MCF 10A (cell line): Measurements from ENCODE around the gene PPCDC. TPM values are rescaled to one million over a fixed set of nuclear protein-coding genes. Genes with fewer than 3 reads are reported as not detected.

ENCODE experiments used
- BruUV-seq: library from RNA; stranded (reverse); fragments of 400-500 nt; replicated peaks from 2 replicates; lab custom pipeline; 2021; lab: Mats Ljungman, UMichigan
- CTCF ChIA-PET: fragments of 300-600 bp; sonication (Branson Sonifier 250); formaldehyde crosslinking; extraction: SDS; loops from one replicate; lab custom pipeline; 2021; ENCODE audit warnings: antibody characterized with exemption, inconsistent platforms; lab: Yijun Ruan, JAX
- POLR2A ChIA-PET: fragments of 300-600, 350-650 bp; sonication (Branson Sonifier 250); formaldehyde crosslinking; extraction: SDS; loops from one replicate; lab custom pipeline; 2020; ENCODE audit warnings: antibody characterized with exemption, inconsistent platforms; lab: Yijun Ruan, JAX
- DNase-seq: peaks from one replicate; pipeline ENCODE4 v3.0.0-alpha.2; 2018; ENCODE audit not compliant: unreplicated experiment
- H3K27ac Mint-ChIP-seq: one replicate; pipeline ENCODE4 v1.8.0; 2022; ENCODE audit warnings: mild to moderate bottlenecking, low read depth, mixed read lengths; ENCODE audit not compliant: unreplicated experiment
- H3K27me3 Mint-ChIP-seq: one replicate; pipeline ENCODE4 v1.8.0; 2022; ENCODE audit warnings: mixed read lengths; ENCODE audit not compliant: insufficient read depth, unreplicated experiment
- H3K36me3 Mint-ChIP-seq: one replicate; pipeline ENCODE4 v1.8.0; 2022; ENCODE audit warnings: mild to moderate bottlenecking, moderate library complexity, mixed read lengths; ENCODE audit not compliant: insufficient read depth, unreplicated experiment
- H3K4me1 Mint-ChIP-seq: one replicate; pipeline ENCODE4 v1.8.0; 2022; ENCODE audit warnings: mixed read lengths; ENCODE audit not compliant: insufficient read depth, unreplicated experiment
- H3K4me3 Mint-ChIP-seq: one replicate; pipeline ENCODE4 v1.8.0; 2022; ENCODE audit warnings: mild to moderate bottlenecking, moderate library complexity, mixed read lengths; ENCODE audit not compliant: unreplicated experiment
- H3K9me3 Mint-ChIP-seq: one replicate; pipeline ENCODE4 v1.8.0; 2022; ENCODE audit warnings: mixed read lengths; ENCODE audit not compliant: unreplicated experiment
- intact Hi-C: fragments of 100-400 bp; cut with micrococcal nuclease; formaldehyde crosslinking; loops from 2 replicates; pipeline ENCODE4 v1.14.1; 2022
- total RNA-seq: library from RNA; stranded (reverse); gene quantifications from 2 replicates; pipeline ENCODE4 v1.2.3, GENCODE V29; 2022
- TF ChIP-seq, protein P1 (sequence below): fragments of 200-600 bp; IDR thresholded peaks from one replicate; pipeline ENCODE4 v1.8.0; 2022; ENCODE audit warnings: antibody characterized with exemption, mild to moderate bottlenecking; ENCODE audit not compliant: unreplicated experiment

The PPCDC gene
- total RNA-seq, 1 experiment from 2014 or later: 25.1 TPM

GRCh38 chr15:75048394-75048793 is 25.0 kb downstream of the PPCDC start:
- no peak overlapping the region for H3K4me3 Mint-ChIP-seq
- no peaks in the 10 kb centered on the region for H3K27me3 Mint-ChIP-seq
- DNase-seq: no peak
- H3K9me3 Mint-ChIP-seq: no peaks in the 10 kb centered on the region
- intact Hi-C loops: no loop called here
- H3K4me1 Mint-ChIP-seq: peaks cover 4% of the 10 kb centered on the region
- H3K36me3 Mint-ChIP-seq: no peaks in the 10 kb centered on the region
- CTCF ChIA-PET: interaction anchor here (0.6 to 1.4 kb wide), 2 partner anchors 10 to 226 kb away, joined by 3 to 4 read pairs; no protein-coding TSS in a partner anchor
- no peak overlapping the region for H3K27ac Mint-ChIP-seq
- POLR2A ChIA-PET: no interaction called here
- no TSS peak for BruUV-seq
- TF ChIP-seq, protein P1, sequence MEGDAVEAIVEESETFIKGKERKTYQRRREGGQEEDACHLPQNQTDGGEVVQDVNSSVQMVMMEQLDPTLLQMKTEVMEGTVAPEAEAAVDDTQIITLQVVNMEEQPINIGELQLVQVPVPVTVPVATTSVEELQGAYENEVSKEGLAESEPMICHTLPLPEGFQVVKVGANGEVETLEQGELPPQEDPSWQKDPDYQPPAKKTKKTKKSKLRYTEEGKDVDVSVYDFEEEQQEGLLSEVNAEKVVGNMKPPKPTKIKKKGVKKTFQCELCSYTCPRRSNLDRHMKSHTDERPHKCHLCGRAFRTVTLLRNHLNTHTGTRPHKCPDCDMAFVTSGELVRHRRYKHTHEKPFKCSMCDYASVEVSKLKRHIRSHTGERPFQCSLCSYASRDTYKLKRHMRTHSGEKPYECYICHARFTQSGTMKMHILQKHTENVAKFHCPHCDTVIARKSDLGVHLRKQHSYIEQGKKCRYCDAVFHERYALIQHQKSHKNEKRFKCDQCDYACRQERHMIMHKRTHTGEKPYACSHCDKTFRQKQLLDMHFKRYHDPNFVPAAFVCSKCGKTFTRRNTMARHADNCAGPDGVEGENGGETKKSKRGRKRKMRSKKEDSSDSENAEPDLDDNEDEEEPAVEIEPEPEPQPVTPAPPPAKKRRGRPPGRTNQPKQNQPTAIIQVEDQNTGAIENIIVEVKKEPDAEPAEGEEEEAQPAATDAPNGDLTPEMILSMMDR: no peak

GRCh38 chr15:75049392-75049791 is 26.0 kb downstream of the PPCDC start:
- POLR2A ChIA-PET: interaction anchor here (1.2 kb wide), 1 partner anchor 152 kb away, joined by 4 read pairs; the partner anchor contains the start of gene C15orf39
- TF ChIP-seq, protein P1: no peak
- intact Hi-C loops: no loop called here
- Mint-ChIP-seq H3K4me3 (no peak overlapping the region), H3K4me1 (no peaks in the 10 kb centered on the region), H3K36me3 (no peaks in the 10 kb centered on the region), H3K9me3 (no peaks in the 10 kb centered on the region), H3K27ac (no peak overlapping the region), H3K27me3 (no peaks in the 10 kb centered on the region)
- CTCF ChIA-PET: interaction anchor here (0.7 to 1.4 kb wide), 3 partner anchors 20 to 225 kb away, joined by 3 to 4 read pairs (median 3); no protein-coding TSS in a partner anchor
- DNase-seq: no peak
- no TSS peak for BruUV-seq

- BruUV-seq: no TSS peak
- intact Hi-C loops: no loop called here
- no peak overlapping the region for H3K4me3 Mint-ChIP-seq
- H3K36me3 Mint-ChIP-seq: no peaks in the 10 kb centered on the region
- TF ChIP-seq, protein P1: no peak
- ChIA-PET CTCF (interaction anchor here (0.5 to 1.1 kb wide), 3 partner anchors 17 to 170 kb away, joined by 3 to 4 read pairs (median 3); partner anchors contain the start of gene C15orf39), POLR2A (interaction anchor here (1.0 to 1.2 kb wide), 2 partner anchors 27 to 151 kb away, joined by 4 read pairs; partner anchors contain the start of genes C15orf39 and PPCDC)
- H3K27ac Mint-ChIP-seq: no peak overlapping the region
- DNase-seq: no peak
- H3K9me3 Mint-ChIP-seq: no peaks in the 10 kb centered on the region
- no peaks in the 10 kb centered on the region for H3K27me3 Mint-ChIP-seq
- H3K4me1 Mint-ChIP-seq: no peaks in the 10 kb centered on the region
These were observed 26.9 kb downstream of the PPCDC start for GRCh38 chr15:75050283-75050682.

DNA sequence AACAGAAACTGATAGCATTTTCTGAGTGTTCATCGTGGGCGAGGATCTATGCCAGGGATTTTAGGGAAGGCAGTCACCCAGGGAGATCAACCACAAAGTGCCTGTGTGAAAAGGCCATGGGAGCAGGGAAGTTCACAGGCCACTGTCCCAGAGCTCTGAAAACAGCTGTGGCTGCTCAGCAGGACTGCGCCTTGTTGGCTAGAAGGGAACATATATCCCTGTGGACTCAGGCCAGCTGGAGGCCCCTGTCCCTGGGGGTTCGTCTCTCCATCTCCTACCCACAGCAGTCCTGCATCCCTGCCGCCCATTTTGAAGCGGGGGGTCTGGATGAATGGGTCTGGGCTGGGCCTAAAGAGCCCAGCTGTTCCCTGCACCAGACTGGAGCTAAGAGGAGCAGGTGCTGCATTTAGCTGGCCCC is 27.8 kb downstream of the PPCDC start:
- BruUV-seq: no TSS peak
- ChIA-PET CTCF (interaction anchor here (0.7 to 1.1 kb wide), 3 partner anchors 8 to 150 kb away, joined by 3 to 4 read pairs (median 3); partner anchors contain the start of gene C15orf39), POLR2A (interaction anchor here (1.0 to 1.3 kb wide), 2 partner anchors 14 to 28 kb away, joined by 3 to 4 read pairs; partner anchors contain the start of gene PPCDC)
- TF ChIP-seq, protein P1: no peak
- Mint-ChIP-seq H3K27me3 (no peaks in the 10 kb centered on the region), H3K4me1 (no peaks in the 10 kb centered on the region), H3K36me3 (no peaks in the 10 kb centered on the region), H3K4me3 (no peak overlapping the region), H3K27ac (no peak overlapping the region), H3K9me3 (no peaks in the 10 kb centered on the region)
- intact Hi-C loops: no loop called here
- no peak for DNase-seq
